Central memory CD4-positive, alpha-beta T cell (primary cell): ENCODE measurements around the gene BPIFB1.

Experiments used
- DNase-seq: peaks from one replicate; pipeline ENCODE4 v3.0.0; 2022
- total RNA-seq, 3 experiments: gene quantifications; one replicate each; lab custom pipeline; 2026; lab: John Stamatoyannopoulos, UW

The BPIFB1 gene
- 0 reads per million in 3 experiments for total RNA-seq

GRCh38 chr20:33282991-33283555 lies at the start of gene BPIFB1:
Gene BPIFB1, plus strand, starts transcription at chr20:33283214. Its CDS starts 2,860 bp downstream, at chr20:33286074.
- DNase-seq: no peak

- no peak for DNase-seq
These were observed 49.0 kb upstream of the BPIFB1 start for GRCh38 chr20:33234050-33234449.

- no peak for DNase-seq
These were observed 47.3 kb upstream of the BPIFB1 start, which contains the start of gene BPIFA1 for GRCh38 chr20:33235696-33236095. Gene BPIFA1, plus strand, starts transcription at chr20:33235996. Its CDS starts 1,716 bp downstream, at chr20:33237712.

GRCh38 chr20:33236351-33236750 lies 46.7 kb upstream of the BPIFB1 start:
- no peak for DNase-seq

- DNase-seq: no peak
These were observed 45.0 kb upstream of the BPIFB1 start for GRCh38 chr20:33237989-33238388.

GRCh38 chr20:33239418-33239817 lies 43.6 kb upstream of the BPIFB1 start:
- DNase-seq: no peak

- DNase-seq: no peak
These were observed 42.9 kb upstream of the BPIFB1 start for GRCh38 chr20:33239979-33240736.

- no peak for DNase-seq
These were observed 42.1 kb upstream of the BPIFB1 start for GRCh38 chr20:33240923-33241322.

GRCh38 chr20:33242319-33243100 lies 40.5 kb upstream of the BPIFB1 start:
- DNase-seq: no peak

GRCh38 chr20:33246077-33246476 lies 36.9 kb upstream of the BPIFB1 start:
- no peak for DNase-seq

GRCh38 chr20:33249456-33249855 lies 33.6 kb upstream of the BPIFB1 start:
- no peak for DNase-seq

GRCh38 chr20:33250666-33251065 lies 32.3 kb upstream of the BPIFB1 start:
- DNase-seq: no peak

GRCh38 chr20:33251496-33251895 lies 31.5 kb upstream of the BPIFB1 start:
- no peak for DNase-seq

GRCh38 chr20:33252460-33252859 lies 30.6 kb upstream of the BPIFB1 start:
- no peak for DNase-seq

- DNase-seq: no peak
These were observed 28.0 kb upstream of the BPIFB1 start for GRCh38 chr20:33255005-33255404.

GRCh38 chr20:33257237-33257636 lies 25.8 kb upstream of the BPIFB1 start:
- no peak for DNase-seq

GRCh38 chr20:33259371-33259770 lies 23.6 kb upstream of the BPIFB1 start:
- no peak for DNase-seq

GRCh38 chr20:33261465-33261864 lies 21.5 kb upstream of the BPIFB1 start:
- DNase-seq: no peak

GRCh38 chr20:33262658-33263065 lies 20.4 kb upstream of the BPIFB1 start:
- DNase-seq: no peak

- no peak for DNase-seq
These were observed 19.2 kb upstream of the BPIFB1 start for GRCh38 chr20:33263784-33264183.

- DNase-seq: no peak
These were observed 15.3 kb upstream of the BPIFB1 start for GRCh38 chr20:33267701-33268100.

- no peak for DNase-seq
These were observed 10.7 kb upstream of the BPIFB1 start for GRCh38 chr20:33272155-33272873.
